NB4 (cell line): ENCODE data around the gene ST3GAL4.

ENCODE experiments used
- CTCF ChIP-seq: IDR thresholded peaks from one replicate; pipeline ENCODE4 v1.5.1; 2012; ENCODE audit warnings: low read depth, low read length
- POLR2A ChIP-seq: IDR thresholded peaks from 2 replicates; pipeline ENCODE4 v1.6.1; 2011; ENCODE audit warnings: mild to moderate bottlenecking; ENCODE audit not compliant: insufficient read length; ENCODE audit errors: extremely low read depth
- TF ChIP-seq, protein P1 (sequence below): IDR thresholded peaks from 2 replicates; pipeline ENCODE4 v1.6.1; 2011; ENCODE audit warnings: low read depth, low read length

GRCh38 chr11:126357055-126357962, 1.8 kb downstream of the ST3GAL4 start:
- TF ChIP-seq POLR2A (no peak), CTCF (no peak)
- TF ChIP-seq, protein P1, sequence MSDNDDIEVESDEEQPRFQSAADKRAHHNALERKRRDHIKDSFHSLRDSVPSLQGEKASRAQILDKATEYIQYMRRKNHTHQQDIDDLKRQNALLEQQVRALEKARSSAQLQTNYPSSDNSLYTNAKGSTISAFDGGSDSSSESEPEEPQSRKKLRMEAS: no peak
